Testis (tissue), 2 donors: ENCODE data around the gene CHRNB1.

Source experiments
- CTCF ChIP-seq, 3 experiments: fragments of 450-650 bp in 2 of 3; fragments of 200-600 bp in 1 of 3; sonication (generic) in 1 of 3; IDR thresholded peaks; one replicate each; pipeline ENCODE4 v1.5.1; 2016 to 2019; ENCODE audit warnings: antibody characterized with exemption in 3 of 3, mild to moderate bottlenecking in 2 of 3, moderate library complexity in 1 of 3
- POLR2A ChIP-seq: fragments of 450-650 bp; IDR thresholded peaks from one replicate; pipeline ENCODE4 v1.6.1; 2017; ENCODE audit warnings: antibody characterized with exemption, mild to moderate bottlenecking, moderate library complexity

GRCh38 chr17:7427549-7427948 lies 17.3 kb upstream of the CHRNB1 start:
- no peak for TF ChIP-seq CTCF (IDR thresholded peaks at IDR 0.05)
- no peak for TF ChIP-seq POLR2A
